Activated T-helper 17 cell treated with anti-CD3 and anti-CD28 coated beads, Interleukin-2, amount 50 U/mL, for 72 hours (primary cell): ENCODE data around the gene TMEM132C. TPM values are rescaled to one million over a fixed set of nuclear protein-coding genes. Genes with fewer than 3 reads are reported as not detected.

Experiments
- ATAC-seq: fragments of 150-1000 bp; cut with Tn5 transposase; replicated peaks from 2 replicates; pipeline ENCODE4 v1.10.0; 2021; ENCODE audit warnings: mild to moderate bottlenecking, moderate library complexity
- H3K27ac Mint-ChIP-seq: one replicate; pipeline ENCODE4 v1.8.0; 2022; ENCODE audit warnings: mixed read lengths
- H3K27me3 Mint-ChIP-seq: one replicate; pipeline ENCODE4 v1.8.0; 2022; ENCODE audit warnings: mixed read lengths
- H3K36me3 Mint-ChIP-seq: one replicate; pipeline ENCODE4 v1.8.0; 2022; ENCODE audit warnings: low read depth, mild to moderate bottlenecking, mixed read lengths
- H3K4me1 Mint-ChIP-seq: one replicate; pipeline ENCODE4 v1.8.0; 2022; ENCODE audit warnings: mixed read lengths
- H3K4me3 Mint-ChIP-seq: one replicate; pipeline ENCODE4 v1.8.0; 2022; ENCODE audit warnings: mild to moderate bottlenecking, mixed read lengths
- H3K9me3 Mint-ChIP-seq: one replicate; pipeline ENCODE4 v1.8.0; 2022; ENCODE audit warnings: mixed read lengths
- total RNA-seq, 2 donors: library from RNA; stranded (reverse); gene quantifications; one replicate each; pipeline ENCODE4 v1.2.3, GENCODE V29; 2022

Gene TMEM132C
- total RNA-seq, 2 donors from 2014 or later = not detected

DNA sequence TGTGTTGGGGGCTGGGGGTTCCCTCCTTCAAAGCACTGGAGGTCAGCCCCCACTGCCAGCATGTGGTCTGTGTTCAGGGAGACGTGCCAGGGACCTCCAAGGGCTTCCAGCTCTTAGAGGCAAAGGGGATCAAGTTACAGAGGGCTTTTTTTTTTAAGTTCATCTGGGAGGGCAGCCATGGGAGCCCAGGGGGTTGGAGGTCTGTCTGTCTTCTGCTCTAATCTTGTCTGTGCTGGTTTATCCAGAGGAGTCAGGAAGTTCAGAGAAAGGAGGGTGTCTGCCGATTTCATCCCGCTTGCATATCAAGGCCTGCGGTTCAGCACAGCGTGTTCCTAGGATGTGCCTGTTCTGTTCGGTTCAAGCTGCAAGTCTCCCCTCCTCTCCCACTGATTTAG, 72.2 kb downstream of the TMEM132C start:
- H3K4me3 Mint-ChIP-seq = no peak overlapping the region
- no peaks in the 10 kb centered on the region for H3K4me1 Mint-ChIP-seq
- no peak overlapping the region for H3K27ac Mint-ChIP-seq
- H3K27me3 Mint-ChIP-seq = no peaks in the 10 kb centered on the region
- H3K9me3 Mint-ChIP-seq = peaks cover 3% of the 10 kb centered on the region
- no peak for ATAC-seq
- no peaks in the 10 kb centered on the region for H3K36me3 Mint-ChIP-seq

DNA sequence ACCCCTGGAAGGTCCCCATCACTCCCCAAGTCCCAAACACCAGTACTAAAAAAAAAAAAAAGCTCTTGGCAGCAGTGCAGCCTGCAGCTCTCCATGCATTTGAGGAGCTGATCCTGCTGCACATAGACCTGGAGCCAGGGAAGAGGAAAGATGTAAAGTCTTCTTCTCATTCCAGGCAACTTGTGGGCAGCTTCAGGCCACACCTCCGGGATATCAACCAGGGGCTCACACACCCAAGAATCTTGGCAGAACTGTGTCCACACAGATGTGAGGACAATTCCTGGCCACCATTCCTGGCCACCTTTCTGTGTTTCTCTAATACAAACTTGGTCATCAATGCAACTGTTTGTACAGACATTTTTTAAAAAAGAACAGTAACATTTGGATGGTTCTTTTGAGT, 72.7 kb downstream of the TMEM132C start:
- Mint-ChIP-seq H3K4me3 (no peak overlapping the region), H3K27ac (no peak overlapping the region), H3K4me1 (no peaks in the 10 kb centered on the region), H3K36me3 (no peaks in the 10 kb centered on the region), H3K27me3 (no peaks in the 10 kb centered on the region), H3K9me3 (peaks cover 3% of the 10 kb centered on the region)
- ATAC-seq = no peak

- no peak for ATAC-seq
- peaks cover 21% of the 10 kb centered on the region for H3K9me3 Mint-ChIP-seq
- H3K4me3 Mint-ChIP-seq = no peak overlapping the region
- H3K36me3 Mint-ChIP-seq = no peaks in the 10 kb centered on the region
- no peak overlapping the region for H3K27ac Mint-ChIP-seq
- H3K4me1 Mint-ChIP-seq = no peaks in the 10 kb centered on the region
- peaks cover 5% of the 10 kb centered on the region for H3K27me3 Mint-ChIP-seq
These were observed 86.3 kb downstream of the TMEM132C start for GRCh38 chr12:128353301-128353700.

GRCh38 chr12:128356547-128356946, 89.6 kb downstream of the TMEM132C start:
- H3K9me3 Mint-ChIP-seq = peaks cover 10% of the 10 kb centered on the region
- no peak overlapping the region for H3K27ac Mint-ChIP-seq
- no peaks in the 10 kb centered on the region for H3K36me3 Mint-ChIP-seq
- H3K4me1 Mint-ChIP-seq = no peaks in the 10 kb centered on the region
- no peak for ATAC-seq
- H3K4me3 Mint-ChIP-seq = no peak overlapping the region
- H3K27me3 Mint-ChIP-seq = peaks cover 3% of the 10 kb centered on the region

GRCh38 chr12:128361400-128361995, 94.5 kb downstream of the TMEM132C start:
- H3K4me3 Mint-ChIP-seq = no peak overlapping the region
- H3K36me3 Mint-ChIP-seq = no peaks in the 10 kb centered on the region
- ATAC-seq = no peak
- no peaks in the 10 kb centered on the region for H3K9me3 Mint-ChIP-seq
- H3K4me1 Mint-ChIP-seq = no peaks in the 10 kb centered on the region
- H3K27ac Mint-ChIP-seq = no peak overlapping the region
- H3K27me3 Mint-ChIP-seq = no peaks in the 10 kb centered on the region

GRCh38 chr12:128365032-128365431, 98.1 kb downstream of the TMEM132C start:
- Mint-ChIP-seq H3K27ac (no peak overlapping the region), H3K36me3 (no peaks in the 10 kb centered on the region), H3K4me3 (no peak overlapping the region), H3K27me3 (peaks cover 5% of the 10 kb centered on the region), H3K4me1 (no peaks in the 10 kb centered on the region), H3K9me3 (peaks cover 2% of the 10 kb centered on the region)
- ATAC-seq = no peak

DNA sequence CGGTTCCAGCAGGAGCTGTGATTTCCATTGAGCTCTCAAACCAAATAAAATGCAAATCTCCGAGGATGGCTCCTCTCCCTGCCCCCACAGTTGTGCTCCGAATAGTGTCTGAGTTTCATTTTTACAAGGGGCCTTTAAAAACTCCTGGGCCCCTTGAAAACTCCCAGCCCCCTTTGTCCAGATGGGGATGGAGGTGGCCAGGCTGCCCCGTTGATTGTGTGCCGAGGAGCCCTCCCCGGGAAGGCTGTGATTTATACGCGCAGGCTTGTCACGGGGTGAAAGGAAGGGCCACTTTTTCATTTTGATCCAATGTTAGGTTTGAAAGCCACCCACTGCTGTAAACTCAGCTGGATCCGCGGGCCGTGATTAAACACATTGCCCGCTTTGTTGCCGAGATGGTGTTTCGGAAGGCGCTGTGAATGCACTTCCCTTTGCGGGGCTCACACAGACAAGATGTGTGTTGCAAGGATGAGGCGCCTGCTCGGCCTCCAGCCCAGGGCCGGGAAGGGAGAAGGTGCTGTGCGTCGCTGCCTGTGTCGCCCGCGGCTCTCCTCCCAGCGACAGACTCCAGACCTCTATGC, 98.8 kb downstream of the TMEM132C start:
- no peak overlapping the region for H3K4me3 Mint-ChIP-seq

GRCh38 chr12:128367961-128368360, 101.0 kb downstream of the TMEM132C start:
- ATAC-seq = no peak
- no peaks in the 10 kb centered on the region for H3K36me3 Mint-ChIP-seq
- H3K27ac Mint-ChIP-seq = no peak overlapping the region
- H3K4me3 Mint-ChIP-seq = no peak overlapping the region
- peaks cover 5% of the 10 kb centered on the region for H3K27me3 Mint-ChIP-seq
- peaks cover 10% of the 10 kb centered on the region for H3K9me3 Mint-ChIP-seq
- no peaks in the 10 kb centered on the region for H3K4me1 Mint-ChIP-seq

More for the DNA sequence above, 98.8 kb downstream of the TMEM132C start:
- peaks cover 5% of the 10 kb centered on the region for H3K27me3 Mint-ChIP-seq
- no peak for ATAC-seq
- H3K4me1 Mint-ChIP-seq = no peaks in the 10 kb centered on the region
- H3K36me3 Mint-ChIP-seq = no peaks in the 10 kb centered on the region
- peaks cover 6% of the 10 kb centered on the region for H3K9me3 Mint-ChIP-seq
- no peak overlapping the region for H3K27ac Mint-ChIP-seq

DNA sequence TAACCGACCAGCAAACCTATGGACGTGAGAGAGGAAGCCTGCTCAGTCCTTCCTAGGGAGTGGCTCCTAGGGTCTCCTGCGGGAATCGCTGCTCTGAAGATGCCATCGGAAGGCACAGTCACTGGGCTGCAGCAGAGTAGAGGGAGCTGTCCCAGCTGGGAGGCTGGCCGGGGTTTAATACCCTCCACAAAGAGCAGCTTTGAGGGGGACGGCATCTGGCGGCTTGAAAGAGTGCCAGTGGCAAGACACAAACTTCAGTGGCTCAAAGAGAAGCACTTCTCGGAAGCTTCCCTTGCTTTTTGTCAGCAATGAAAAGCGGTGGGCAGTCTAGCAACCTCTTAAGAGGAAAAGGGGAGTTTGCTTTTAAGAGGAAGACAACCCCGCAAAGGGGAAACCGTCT, 114.6 kb downstream of the TMEM132C start:
- no peak overlapping the region for H3K27ac Mint-ChIP-seq
- no peaks in the 10 kb centered on the region for H3K36me3 Mint-ChIP-seq
- no peaks in the 10 kb centered on the region for H3K27me3 Mint-ChIP-seq
- ATAC-seq = no peak
- no peak overlapping the region for H3K4me3 Mint-ChIP-seq
- no peaks in the 10 kb centered on the region for H3K4me1 Mint-ChIP-seq
- peaks cover 10% of the 10 kb centered on the region for H3K9me3 Mint-ChIP-seq

GRCh38 chr12:128381946-128382345, 115.0 kb downstream of the TMEM132C start:
- Mint-ChIP-seq H3K4me3 (no peak overlapping the region), H3K36me3 (no peaks in the 10 kb centered on the region), H3K4me1 (no peaks in the 10 kb centered on the region), H3K9me3 (peaks cover 10% of the 10 kb centered on the region), H3K27me3 (no peaks in the 10 kb centered on the region), H3K27ac (no peak overlapping the region)
- ATAC-seq = no peak

- Mint-ChIP-seq H3K9me3 (peaks cover 6% of the 10 kb centered on the region), H3K27me3 (no peaks in the 10 kb centered on the region), H3K4me3 (no peak overlapping the region), H3K27ac (no peak overlapping the region), H3K4me1 (no peaks in the 10 kb centered on the region), H3K36me3 (no peaks in the 10 kb centered on the region)
- ATAC-seq = no peak
These were observed 116.0 kb downstream of the TMEM132C start for GRCh38 chr12:128382946-128383345.

DNA sequence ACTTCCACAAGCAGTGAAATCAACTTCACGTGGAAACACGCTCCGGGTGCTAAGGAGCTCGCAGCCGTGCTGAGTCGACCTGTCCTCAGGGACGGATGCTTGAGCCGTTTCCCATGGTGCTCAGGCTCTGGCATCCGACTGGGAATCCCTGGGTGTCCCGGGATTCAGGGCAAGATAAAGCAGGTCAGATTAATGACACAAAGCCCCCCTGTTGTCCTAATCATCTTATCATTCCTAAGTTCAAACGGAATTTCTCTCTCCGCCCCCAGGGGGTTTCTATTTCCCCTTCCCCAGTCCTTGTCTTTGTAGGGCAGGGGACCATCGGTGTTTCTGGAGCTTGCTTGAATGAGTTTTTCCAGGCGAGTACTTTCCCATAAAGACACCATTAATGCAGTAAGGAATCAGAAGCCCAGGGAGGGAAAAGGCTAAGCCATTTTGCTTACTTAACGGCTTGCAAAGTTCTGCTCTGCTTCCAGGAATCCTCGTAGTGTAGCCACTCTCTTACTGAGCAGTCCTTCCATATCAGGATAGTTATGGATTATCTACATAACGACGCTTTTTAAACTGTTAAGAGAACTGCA, 116.5 kb downstream of the TMEM132C start:
- no peaks in the 10 kb centered on the region for H3K27me3 Mint-ChIP-seq
- H3K27ac Mint-ChIP-seq = no peak overlapping the region
- no peak for ATAC-seq
- no peaks in the 10 kb centered on the region for H3K36me3 Mint-ChIP-seq
- H3K4me3 Mint-ChIP-seq = no peak overlapping the region
- no peaks in the 10 kb centered on the region for H3K4me1 Mint-ChIP-seq
- H3K9me3 Mint-ChIP-seq = peaks cover 6% of the 10 kb centered on the region

GRCh38 chr12:128385736-128386135, 118.8 kb downstream of the TMEM132C start:
- ATAC-seq = no peak
- Mint-ChIP-seq H3K9me3 (peaks cover 3% of the 10 kb centered on the region), H3K36me3 (no peaks in the 10 kb centered on the region), H3K4me1 (no peaks in the 10 kb centered on the region), H3K4me3 (no peak overlapping the region), H3K27me3 (no peaks in the 10 kb centered on the region), H3K27ac (no peak overlapping the region)

GRCh38 chr12:128387811-128388422, 120.9 kb downstream of the TMEM132C start:
- no peak for ATAC-seq
- Mint-ChIP-seq H3K9me3 (peaks cover 5% of the 10 kb centered on the region), H3K27me3 (no peaks in the 10 kb centered on the region), H3K36me3 (no peaks in the 10 kb centered on the region), H3K4me1 (no peaks in the 10 kb centered on the region), H3K4me3 (no peak overlapping the region), H3K27ac (no peak overlapping the region)

- H3K27ac Mint-ChIP-seq = no peak overlapping the region
These were observed 121.6 kb downstream of the TMEM132C start for GRCh38 chr12:128388461-128389000.

More at GRCh38 chr12:128388461-128389000, 121.6 kb downstream of the TMEM132C start:
- H3K4me1 Mint-ChIP-seq = no peaks in the 10 kb centered on the region
- H3K27me3 Mint-ChIP-seq = no peaks in the 10 kb centered on the region
- H3K36me3 Mint-ChIP-seq = no peaks in the 10 kb centered on the region
- H3K9me3 Mint-ChIP-seq = peaks cover 5% of the 10 kb centered on the region
- no peak for ATAC-seq
- no peak overlapping the region for H3K4me3 Mint-ChIP-seq
